Measurements from ENCODE around the gene YIF1A. TPM values are rescaled to one million over a fixed set of nuclear protein-coding genes. Genes with fewer than 3 reads are reported as not detected.

The YIF1A gene
- 66.8 to 74.0 TPM (median 71.2 TPM) in 3 replicates for total RNA-seq

DNA sequence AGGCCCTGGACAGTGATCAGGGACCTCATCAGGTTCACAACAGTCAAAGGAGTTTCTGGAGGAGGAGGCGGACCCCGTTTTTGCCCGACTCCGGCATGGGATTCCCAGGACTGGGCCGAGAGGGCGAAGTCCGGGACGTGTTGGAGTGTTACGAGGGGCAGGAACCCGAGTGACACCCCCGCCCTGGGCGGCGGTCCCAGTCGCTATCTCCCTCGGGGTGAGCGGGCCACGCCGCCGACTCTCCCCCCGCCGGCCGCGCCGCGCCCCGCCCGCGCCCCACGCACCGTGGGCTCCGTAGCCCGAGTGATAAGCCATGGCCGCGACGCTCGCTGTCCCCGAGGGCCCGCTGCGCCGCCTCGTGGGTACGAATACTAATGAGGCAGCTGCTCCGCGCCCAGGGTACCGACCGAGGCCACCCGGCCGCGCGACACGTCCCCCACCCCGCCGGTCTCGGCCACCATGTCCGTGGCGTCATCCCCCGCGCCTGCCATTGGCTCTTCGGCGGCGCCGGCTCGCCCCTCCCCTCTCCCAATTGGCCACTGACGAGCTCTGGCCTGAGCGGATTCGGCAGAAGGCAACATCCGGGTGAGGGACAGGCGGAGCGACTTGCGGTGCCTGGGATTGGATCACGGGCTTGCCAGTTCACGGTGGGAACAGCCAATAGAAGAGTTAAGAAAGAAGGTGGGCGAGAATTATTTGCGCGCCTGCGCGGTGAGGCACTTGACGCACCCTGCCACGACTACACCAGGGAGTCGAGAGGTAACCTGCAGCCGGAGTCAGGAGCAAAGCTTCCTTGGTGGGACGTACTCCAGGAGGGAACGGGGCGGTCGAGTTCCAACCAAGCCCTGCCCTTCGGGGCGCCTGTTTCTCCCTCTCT is at the start of gene YIF1A:
TSS of gene YIF1A (minus strand) at position 473 of the 877 bp plus-strand sequence. CDS start at position 315, 158 bp downstream.
- H3K4me1 Mint-ChIP-seq: peaks cover 32% of the 10 kb centered on the region
- no peaks in the 10 kb centered on the region for H3K9me3 Mint-ChIP-seq
- H3K36me3 Mint-ChIP-seq: no peaks in the 10 kb centered on the region
- H3K27ac Mint-ChIP-seq: peak within 1 kb of the TSS; percentile 99
- peaks cover 37% of the 10 kb centered on the region for H3K27me3 Mint-ChIP-seq (ENCODE audit: low read depth)
- TF ChIP-seq CTCF (IDR thresholded peaks at IDR 0.05; ENCODE audit: unreplicated experiment): no peak
- DNase-seq (ENCODE audit: low spot score in 2 of 2, unreplicated experiment in 2 of 2): peak; percentile 95 to 97
- H3K4me3 Mint-ChIP-seq: peak within 1 kb of the TSS; percentile 83

GRCh38 chr11:66337103-66337899 is 48.4 kb upstream of the YIF1A start:
- Mint-ChIP-seq H3K27ac (no peak overlapping the region), H3K36me3 (peaks cover 2% of the 10 kb centered on the region), H3K4me1 (peaks cover 15% of the 10 kb centered on the region), H3K4me3 (peak overlapping the region; percentile 93), H3K27me3 (ENCODE audit: low read depth) (peaks cover 7% of the 10 kb centered on the region), H3K9me3 (no peaks in the 10 kb centered on the region)
- DNase-seq (ENCODE audit: low spot score in 2 of 2, unreplicated experiment in 2 of 2): no peak
- TF ChIP-seq CTCF (IDR thresholded peaks at IDR 0.05; ENCODE audit: unreplicated experiment): no peak

DNA sequence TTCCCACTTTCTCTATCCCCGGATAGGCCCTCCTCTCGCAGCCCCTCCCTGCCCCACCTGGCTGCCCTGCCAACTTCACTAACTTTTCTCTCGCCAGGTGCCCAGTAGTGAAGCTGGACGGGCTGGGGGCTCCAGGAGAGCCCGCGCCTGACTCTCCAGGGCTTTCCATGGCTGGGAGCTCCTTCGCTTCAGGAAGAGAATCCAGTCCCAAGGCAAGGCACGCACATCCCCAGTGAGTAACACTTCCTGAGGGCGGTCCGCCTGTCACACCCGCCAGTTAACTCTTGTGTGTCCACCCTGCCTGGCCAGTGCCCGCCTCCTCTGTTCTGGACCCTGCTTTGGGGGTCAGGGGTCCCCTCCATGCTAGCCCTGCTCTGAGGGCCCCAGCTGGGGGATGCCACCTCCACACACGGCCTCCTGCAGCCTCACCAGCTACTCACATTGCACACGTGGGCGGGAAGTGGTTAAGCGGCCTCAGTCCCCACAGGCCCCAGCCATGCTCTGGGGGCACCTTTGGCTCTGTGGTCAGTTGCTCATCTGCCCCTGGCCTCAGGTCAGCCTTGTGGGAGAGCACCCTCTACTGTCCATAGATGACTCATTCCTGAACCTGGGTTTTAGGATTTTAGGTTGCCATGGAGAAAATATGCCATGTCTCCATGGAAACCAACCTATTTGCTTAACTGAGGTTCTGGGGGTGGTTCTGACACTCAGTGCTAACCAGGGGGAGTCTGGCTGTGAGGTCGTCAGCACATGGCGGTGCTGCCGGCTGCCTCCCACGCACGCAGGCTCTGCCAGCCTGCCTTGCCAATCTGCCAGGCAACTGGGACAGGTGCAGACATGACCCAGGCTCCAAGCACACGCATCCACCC is 47.5 kb upstream of the YIF1A start, which contains the start of gene RIN1:
TSS of gene RIN1 (minus strand) at position 201 of the 869 bp plus-strand sequence. CDS start at position 169, 32 bp downstream.
- Mint-ChIP-seq H3K4me1 (peaks cover 15% of the 10 kb centered on the region), H3K36me3 (peaks cover 2% of the 10 kb centered on the region), H3K9me3 (no peaks in the 10 kb centered on the region), H3K27me3 (ENCODE audit: low read depth) (peaks cover 7% of the 10 kb centered on the region), H3K4me3 (peak within 1 kb of the TSS; percentile 93), H3K27ac (peak within 1 kb of the TSS; percentile 94)
- DNase-seq (ENCODE audit: low spot score in 2 of 2, unreplicated experiment in 2 of 2): no peak
- TF ChIP-seq CTCF (IDR thresholded peaks at IDR 0.05; ENCODE audit: unreplicated experiment): no peak

DNA sequence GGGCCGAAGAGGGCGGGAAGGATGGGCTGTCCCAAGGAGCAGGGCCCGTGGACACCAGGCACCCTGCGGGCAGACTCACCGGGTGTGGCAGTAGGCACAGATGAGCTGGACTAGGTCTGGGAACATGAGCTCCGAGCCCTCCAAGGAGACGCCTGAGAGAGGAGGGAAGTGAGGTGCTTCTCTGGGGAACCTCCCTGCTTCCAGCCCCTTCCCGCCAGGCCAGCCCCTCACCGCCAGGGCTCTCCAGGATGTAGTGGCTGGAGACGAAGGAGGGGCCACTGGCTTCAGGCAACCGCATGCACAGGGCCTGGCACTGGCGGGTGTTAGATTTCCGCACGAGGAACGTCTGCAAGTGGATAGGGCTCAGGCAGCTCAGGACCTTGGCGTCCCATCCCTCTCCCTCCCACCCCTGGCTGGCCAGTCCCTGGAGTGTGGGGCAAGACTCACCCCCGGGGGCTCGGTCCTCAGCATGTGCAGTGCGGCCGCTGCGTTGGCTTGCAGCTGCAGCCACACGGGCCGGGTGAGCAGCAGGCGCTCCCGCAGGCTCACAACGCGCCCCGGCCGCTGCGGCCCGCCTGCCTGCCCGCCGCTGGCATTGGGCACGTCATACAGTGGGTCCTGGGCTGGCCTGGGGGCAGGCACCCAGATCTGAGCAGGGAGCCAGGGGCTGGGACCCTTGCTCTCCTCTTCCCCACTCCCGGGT is 46.7 kb upstream of the YIF1A start:
- H3K27me3 Mint-ChIP-seq (ENCODE audit: low read depth): peaks cover 7% of the 10 kb centered on the region
- H3K4me1 Mint-ChIP-seq: peaks cover 15% of the 10 kb centered on the region
- peaks cover 2% of the 10 kb centered on the region for H3K36me3 Mint-ChIP-seq
- peak overlapping the region; percentile 94 for H3K27ac Mint-ChIP-seq
- TF ChIP-seq CTCF (IDR thresholded peaks at IDR 0.05; ENCODE audit: unreplicated experiment): no peak
- H3K4me3 Mint-ChIP-seq: peak overlapping the region; percentile 93
- no peak for DNase-seq (ENCODE audit: low spot score in 2 of 2, unreplicated experiment in 2 of 2)
- no peaks in the 10 kb centered on the region for H3K9me3 Mint-ChIP-seq
